ENCODE data around the gene TWSG1. TPM values are rescaled to one million over a fixed set of nuclear protein-coding genes. Genes with fewer than 3 reads are reported as not detected.

The TWSG1 gene
- total RNA-seq, 3 donors from 2014 or later, result 34.4 to 45.9 (median 42.7) TPM

DNA sequence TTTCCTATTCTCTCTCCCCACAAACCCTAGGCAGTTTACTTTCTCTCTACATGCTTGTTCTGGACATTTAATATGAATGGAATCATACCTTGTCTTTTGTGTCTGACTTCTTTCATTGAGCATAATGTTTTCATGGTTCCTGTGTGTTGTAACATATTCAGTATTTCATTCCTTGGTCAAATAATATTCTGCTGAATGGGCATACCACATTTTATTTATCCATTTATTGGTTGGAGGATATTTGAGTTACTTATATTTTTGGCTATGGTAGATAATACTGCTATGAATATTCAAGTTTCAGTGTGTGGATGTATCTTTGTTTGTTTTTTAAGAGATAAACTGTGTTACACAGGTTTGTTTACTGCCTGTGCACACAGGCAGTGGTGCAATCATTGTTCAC lies 9.0 kb downstream of the TWSG1 start:
- no peak overlapping the region for H3K4me3 ChIP-seq
- TF ChIP-seq, protein P1, sequence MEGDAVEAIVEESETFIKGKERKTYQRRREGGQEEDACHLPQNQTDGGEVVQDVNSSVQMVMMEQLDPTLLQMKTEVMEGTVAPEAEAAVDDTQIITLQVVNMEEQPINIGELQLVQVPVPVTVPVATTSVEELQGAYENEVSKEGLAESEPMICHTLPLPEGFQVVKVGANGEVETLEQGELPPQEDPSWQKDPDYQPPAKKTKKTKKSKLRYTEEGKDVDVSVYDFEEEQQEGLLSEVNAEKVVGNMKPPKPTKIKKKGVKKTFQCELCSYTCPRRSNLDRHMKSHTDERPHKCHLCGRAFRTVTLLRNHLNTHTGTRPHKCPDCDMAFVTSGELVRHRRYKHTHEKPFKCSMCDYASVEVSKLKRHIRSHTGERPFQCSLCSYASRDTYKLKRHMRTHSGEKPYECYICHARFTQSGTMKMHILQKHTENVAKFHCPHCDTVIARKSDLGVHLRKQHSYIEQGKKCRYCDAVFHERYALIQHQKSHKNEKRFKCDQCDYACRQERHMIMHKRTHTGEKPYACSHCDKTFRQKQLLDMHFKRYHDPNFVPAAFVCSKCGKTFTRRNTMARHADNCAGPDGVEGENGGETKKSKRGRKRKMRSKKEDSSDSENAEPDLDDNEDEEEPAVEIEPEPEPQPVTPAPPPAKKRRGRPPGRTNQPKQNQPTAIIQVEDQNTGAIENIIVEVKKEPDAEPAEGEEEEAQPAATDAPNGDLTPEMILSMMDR (IDR thresholded peaks at IDR 0.05), result no peak
- TF ChIP-seq POLR2A (IDR thresholded peaks at IDR 0.05) (no peak), POLR2AphosphoS5 (IDR thresholded peaks at IDR 0.05) (no peak)
- H3K27me3 ChIP-seq, result no peaks in the 10 kb centered on the region
- intact Hi-C loops (cut with DNase I; ENCODE audit: low total_unique reads), result no loop called here
- no peaks in the 10 kb centered on the region for H3K9me3 ChIP-seq
- H3K36me3 ChIP-seq, result no peaks in the 10 kb centered on the region
- no peaks in the 10 kb centered on the region for H3K4me1 ChIP-seq
- DNase-seq (ENCODE audit: low spot score in 2 of 2), result no peak
- H3K27ac ChIP-seq, result no peak overlapping the region

DNA sequence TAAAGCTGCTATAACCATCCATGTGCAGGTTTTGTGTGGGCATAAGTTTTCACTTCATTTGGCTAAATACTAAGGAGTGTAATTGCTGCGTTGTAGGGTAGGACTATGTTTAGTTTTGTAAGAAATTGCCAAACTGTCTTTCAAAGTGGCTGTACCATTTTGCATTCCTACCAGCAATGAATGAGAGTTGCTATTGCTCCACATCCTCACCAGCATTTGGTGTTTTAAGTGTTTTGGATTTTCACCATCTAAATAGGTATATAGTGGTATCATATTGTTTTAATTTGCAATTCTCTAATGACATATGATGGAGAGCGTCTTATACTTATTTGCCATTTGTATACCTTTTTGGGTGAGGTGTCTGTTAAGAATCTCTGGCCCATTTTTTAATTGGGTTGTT lies 12.2 kb downstream of the TWSG1 start:
- Histone ChIP-seq H3K27ac (no peak overlapping the region), H3K27me3 (no peaks in the 10 kb centered on the region), H3K9me3 (no peaks in the 10 kb centered on the region), H3K4me3 (no peak overlapping the region), H3K36me3 (no peaks in the 10 kb centered on the region), H3K4me1 (no peaks in the 10 kb centered on the region)
- no peak for TF ChIP-seq POLR2A (IDR thresholded peaks at IDR 0.05)
- no peak for DNase-seq (ENCODE audit: low spot score in 2 of 2)
- intact Hi-C loops (cut with DNase I; ENCODE audit: low total_unique reads), result no loop called here

DNA sequence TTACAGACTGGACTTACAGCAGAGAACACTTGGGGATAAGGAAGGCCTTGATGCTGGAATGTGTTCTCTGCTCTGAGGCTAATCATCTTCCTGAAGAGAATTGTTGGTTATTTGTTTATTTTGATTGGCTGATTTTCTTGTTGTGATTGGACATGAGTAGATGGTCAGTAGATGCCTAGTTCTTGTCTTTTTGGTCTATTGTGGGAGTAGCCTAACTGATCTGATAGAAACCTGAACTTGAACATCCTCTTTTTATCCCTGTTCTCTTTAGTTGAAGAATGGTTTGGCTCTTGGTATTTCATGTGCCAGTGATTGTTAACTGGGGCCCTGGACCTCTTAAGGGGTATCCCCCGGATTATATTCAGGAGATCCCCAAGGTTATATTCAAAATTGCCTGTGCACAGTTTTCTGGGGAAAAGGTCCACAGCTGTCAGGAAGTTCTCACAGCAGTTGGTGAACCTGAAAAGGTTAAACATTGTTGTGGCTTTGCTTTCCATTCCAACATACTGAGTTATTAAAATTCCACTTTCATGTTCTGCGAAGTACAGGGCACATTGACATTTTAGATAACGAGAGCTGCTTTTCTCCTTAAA lies 13.6 kb downstream of the TWSG1 start:
- intact Hi-C loops (cut with DNase I; ENCODE audit: low total_unique reads), result no loop called here
- H3K27ac ChIP-seq, result no peak overlapping the region

GRCh38 chr18:9348766-9349165 lies 14.2 kb downstream of the TWSG1 start:
- Histone ChIP-seq H3K9me3 (no peaks in the 10 kb centered on the region), H3K27ac (no peak overlapping the region), H3K4me3 (no peak overlapping the region), H3K36me3 (no peaks in the 10 kb centered on the region), H3K4me1 (no peaks in the 10 kb centered on the region), H3K27me3 (no peaks in the 10 kb centered on the region)
- no peak for DNase-seq (ENCODE audit: low spot score in 2 of 2)
- intact Hi-C loops (cut with DNase I; ENCODE audit: low total_unique reads), result no loop called here
- TF ChIP-seq POLR2A (IDR thresholded peaks at IDR 0.05), result no peak
- TF ChIP-seq, protein P1 (IDR thresholded peaks at IDR 0.05), result no peak
- TF ChIP-seq POLR2AphosphoS5 (IDR thresholded peaks at IDR 0.05), result no peak

More for the DNA sequence above, 13.6 kb downstream of the TWSG1 start:
- Histone ChIP-seq H3K4me1 (no peaks in the 10 kb centered on the region), H3K27me3 (no peaks in the 10 kb centered on the region), H3K9me3 (no peaks in the 10 kb centered on the region), H3K36me3 (no peaks in the 10 kb centered on the region), H3K4me3 (no peak overlapping the region)
- DNase-seq (ENCODE audit: low spot score in 2 of 2), result no peak
- TF ChIP-seq, protein P1 (IDR thresholded peaks at IDR 0.05), result no peak
- no peak for TF ChIP-seq POLR2AphosphoS5 (IDR thresholded peaks at IDR 0.05)
- no peak for TF ChIP-seq POLR2A (IDR thresholded peaks at IDR 0.05)

GRCh38 chr18:9353596-9353995 lies 19.0 kb downstream of the TWSG1 start:
- H3K4me1 ChIP-seq, result no peaks in the 10 kb centered on the region
- H3K36me3 ChIP-seq, result no peaks in the 10 kb centered on the region
- DNase-seq (ENCODE audit: low spot score in 2 of 2), result no peak
- H3K27me3 ChIP-seq, result no peaks in the 10 kb centered on the region
- H3K4me3 ChIP-seq, result no peak overlapping the region
- TF ChIP-seq POLR2AphosphoS5 (IDR thresholded peaks at IDR 0.05), result no peak
- H3K9me3 ChIP-seq, result no peaks in the 10 kb centered on the region
- H3K27ac ChIP-seq, result no peak overlapping the region
- intact Hi-C loops (cut with DNase I; ENCODE audit: low total_unique reads), result no loop called here

DNA sequence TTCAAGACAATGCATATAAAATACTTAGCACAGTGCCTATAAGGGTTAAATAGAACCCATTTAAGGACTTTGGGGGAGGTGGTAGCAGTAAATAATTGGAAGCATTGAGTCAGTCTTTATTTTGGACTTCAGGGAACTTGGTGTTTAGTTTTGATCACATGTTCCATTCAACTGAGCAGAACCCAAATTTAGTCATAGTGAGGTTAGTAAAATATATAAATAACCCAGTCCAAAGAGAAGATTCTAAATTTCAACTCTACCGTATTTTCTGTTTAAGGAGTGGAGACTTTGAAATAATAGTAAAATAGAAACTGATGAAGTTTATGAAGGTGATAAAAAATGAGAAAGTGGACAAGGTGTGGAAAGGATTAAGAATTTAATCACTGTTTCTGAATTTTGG lies 19.7 kb downstream of the TWSG1 start:
- Histone ChIP-seq H3K4me1 (no peaks in the 10 kb centered on the region), H3K9me3 (no peaks in the 10 kb centered on the region), H3K27me3 (no peaks in the 10 kb centered on the region), H3K36me3 (no peaks in the 10 kb centered on the region), H3K4me3 (no peak overlapping the region), H3K27ac (no peak overlapping the region)
- intact Hi-C loops (cut with DNase I; ENCODE audit: low total_unique reads), result no loop called here
- TF ChIP-seq POLR2AphosphoS5 (IDR thresholded peaks at IDR 0.05) (no peak), POLR2A (IDR thresholded peaks at IDR 0.05) (no peak)
- TF ChIP-seq, protein P1 (IDR thresholded peaks at IDR 0.05), result no peak
- DNase-seq (ENCODE audit: low spot score in 2 of 2), result no peak

Measured in breast epithelium (tissue), 4 donors.